ENCODE data around the gene TRPC6.
A peak's percentile ranks its signal among the peaks of the same experiment; 100 is the strongest.
"Not testable (repeated sequence)": the region's sequence is repeated elsewhere in the genome, so short reads cannot be mapped to it uniquely, and the experiment has no call there.

The TRPC6 gene

GRCh38 chr11:101448881-101449442, 134.8 kb downstream of the TRPC6 start:
- DNase-seq (ENCODE audit: low read depth), result no peak

- no peak for DNase-seq (ENCODE audit: low read depth)
Observed at GRCh38 chr11:101446726-101447125, 137.1 kb downstream of the TRPC6 start.

GRCh38 chr11:101446238-101446637, 137.6 kb downstream of the TRPC6 start:
- DNase-seq (ENCODE audit: low read depth), result peak; percentile 44

DNA sequence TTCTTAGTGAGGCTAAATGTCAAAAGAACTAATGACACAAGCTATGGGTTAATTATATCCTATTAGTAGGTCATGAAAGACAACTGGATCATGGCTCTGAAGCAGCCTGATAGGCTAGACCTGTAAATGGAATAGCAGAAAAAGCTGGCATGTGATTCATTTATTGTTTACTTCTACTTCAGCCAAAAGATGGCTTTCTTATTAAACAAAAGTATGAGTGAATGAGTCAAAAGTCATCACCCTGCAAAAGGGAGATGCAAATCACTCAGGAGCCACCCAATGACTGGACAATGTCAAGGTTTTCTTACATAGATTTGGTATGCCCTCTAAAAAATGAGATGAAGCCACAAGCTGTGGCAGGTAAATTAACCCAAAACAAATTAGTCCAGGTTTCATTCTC, 138.0 kb downstream of the TRPC6 start:
- DNase-seq (ENCODE audit: low read depth), result no peak

GRCh38 chr11:101444851-101445250, 139.0 kb downstream of the TRPC6 start:
- no peak for DNase-seq (ENCODE audit: low read depth)

GRCh38 chr11:101444164-101444563, 139.6 kb downstream of the TRPC6 start:
- DNase-seq (ENCODE audit: low read depth), result no peak

GRCh38 chr11:101442936-101443521, 140.8 kb downstream of the TRPC6 start:
- DNase-seq (ENCODE audit: low read depth), result no peak

DNA sequence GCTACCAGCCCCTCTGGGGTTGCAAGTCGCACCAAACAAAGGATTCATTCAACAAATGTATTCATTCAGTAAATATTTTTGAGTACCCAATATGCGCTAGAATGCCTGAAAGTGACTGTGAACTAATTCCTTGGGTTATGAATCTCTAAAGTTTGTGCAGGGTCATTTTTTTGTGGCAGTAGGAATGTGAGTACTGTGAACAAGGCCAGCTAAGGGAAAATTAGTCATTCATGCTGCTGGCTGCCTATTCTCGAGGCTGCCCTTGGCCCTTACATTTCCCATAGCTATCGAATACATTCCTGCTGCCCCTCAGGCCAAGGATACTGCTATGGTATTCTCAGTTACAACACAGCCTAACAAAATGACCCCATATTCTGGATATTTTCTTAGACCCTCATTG, 141.6 kb downstream of the TRPC6 start:
- DNase-seq (ENCODE audit: low read depth), result no peak

- no peak for DNase-seq (ENCODE audit: low read depth)
Observed at GRCh38 chr11:101441747-101442146, 142.1 kb downstream of the TRPC6 start.

- DNase-seq (ENCODE audit: low read depth), result no peak
Observed at GRCh38 chr11:101439488-101439887, 144.3 kb downstream of the TRPC6 start.

- DNase-seq (ENCODE audit: low read depth), result not testable (repeated sequence)
Observed at GRCh38 chr11:101438708-101439107, 145.1 kb downstream of the TRPC6 start.

- DNase-seq (ENCODE audit: low read depth), result no peak
Observed at GRCh38 chr11:101438126-101438525, 145.7 kb downstream of the TRPC6 start.

- peak; percentile 31 for DNase-seq (ENCODE audit: low read depth)
Observed at GRCh38 chr11:101436511-101437142, 147.2 kb downstream of the TRPC6 start.

DNA sequence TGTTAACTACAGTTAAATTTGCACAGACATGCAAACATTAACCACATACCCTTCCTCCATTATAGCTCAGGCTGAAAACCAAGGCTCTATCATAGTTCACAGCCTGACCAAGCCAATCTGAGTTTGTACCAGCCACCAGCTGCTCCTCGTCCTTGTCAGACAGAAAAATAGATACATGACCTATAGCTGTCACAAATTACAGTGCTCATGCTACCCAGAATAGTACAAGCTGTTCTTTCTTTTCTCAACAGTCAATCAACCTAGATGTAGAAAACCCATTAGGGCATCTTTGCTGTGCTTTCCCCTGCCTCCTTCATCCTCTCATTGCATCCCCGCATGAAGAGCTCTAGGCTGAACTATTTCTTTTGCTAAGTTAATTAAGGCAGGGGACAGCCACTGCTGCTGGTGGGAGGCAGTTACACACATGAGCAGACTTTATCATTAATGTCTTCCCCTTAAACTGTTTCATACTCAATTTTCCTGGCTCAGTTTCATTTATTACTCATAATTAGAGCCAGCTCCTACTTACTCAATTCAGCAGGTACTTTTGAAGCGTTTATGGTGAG, 148.3 kb downstream of the TRPC6 start:
- DNase-seq (ENCODE audit: low read depth), result no peak

- no peak for DNase-seq (ENCODE audit: low read depth)
Observed at GRCh38 chr11:101434026-101434643, 149.7 kb downstream of the TRPC6 start.

DNA sequence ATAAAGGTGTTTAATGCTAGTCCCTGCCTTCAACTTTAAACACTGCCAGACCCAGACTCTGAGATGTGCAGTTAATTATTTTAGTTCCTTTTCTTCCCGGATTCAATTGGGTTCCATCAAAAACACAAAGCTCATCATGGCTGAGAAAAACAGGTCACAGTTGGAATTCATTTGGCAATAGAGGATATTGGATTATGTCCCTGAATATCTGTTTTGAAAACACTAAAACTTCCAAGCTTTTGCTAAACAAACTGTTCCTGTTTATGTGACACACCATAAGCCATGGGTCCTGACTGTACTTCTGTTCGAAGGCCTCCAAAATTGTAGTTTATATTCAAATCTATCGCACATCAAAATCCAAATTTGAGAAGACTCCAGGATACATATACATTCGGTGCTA, 150.7 kb downstream of the TRPC6 start:
- DNase-seq (ENCODE audit: low read depth), result no peak

GRCh38 chr11:101429703-101430540, 153.9 kb downstream of the TRPC6 start:
- peak; percentile 15 for DNase-seq (ENCODE audit: low read depth)

- peak; percentile 19 for DNase-seq (ENCODE audit: low read depth)
Observed at GRCh38 chr11:101428918-101429317, 154.9 kb downstream of the TRPC6 start.

GRCh38 chr11:101407324-101407723, 176.5 kb downstream of the TRPC6 start:
- peak; percentile 6 for DNase-seq (ENCODE audit: low read depth)
